HG03159 (cell line): Measurements from ENCODE around the gene WDR12.
"Not testable (repeated sequence)": the region's sequence is repeated elsewhere in the genome, so short reads cannot be mapped to it uniquely, and the experiment has no call there.

Experiments
- ATAC-seq: cut with Tn5 transposase; IDR thresholded peaks from one replicate; pipeline ENCODE4 v1.9.1; 2021; ENCODE audit warnings: mild to moderate bottlenecking, moderate library complexity; ENCODE audit not compliant: unreplicated experiment

The WDR12 gene

DNA sequence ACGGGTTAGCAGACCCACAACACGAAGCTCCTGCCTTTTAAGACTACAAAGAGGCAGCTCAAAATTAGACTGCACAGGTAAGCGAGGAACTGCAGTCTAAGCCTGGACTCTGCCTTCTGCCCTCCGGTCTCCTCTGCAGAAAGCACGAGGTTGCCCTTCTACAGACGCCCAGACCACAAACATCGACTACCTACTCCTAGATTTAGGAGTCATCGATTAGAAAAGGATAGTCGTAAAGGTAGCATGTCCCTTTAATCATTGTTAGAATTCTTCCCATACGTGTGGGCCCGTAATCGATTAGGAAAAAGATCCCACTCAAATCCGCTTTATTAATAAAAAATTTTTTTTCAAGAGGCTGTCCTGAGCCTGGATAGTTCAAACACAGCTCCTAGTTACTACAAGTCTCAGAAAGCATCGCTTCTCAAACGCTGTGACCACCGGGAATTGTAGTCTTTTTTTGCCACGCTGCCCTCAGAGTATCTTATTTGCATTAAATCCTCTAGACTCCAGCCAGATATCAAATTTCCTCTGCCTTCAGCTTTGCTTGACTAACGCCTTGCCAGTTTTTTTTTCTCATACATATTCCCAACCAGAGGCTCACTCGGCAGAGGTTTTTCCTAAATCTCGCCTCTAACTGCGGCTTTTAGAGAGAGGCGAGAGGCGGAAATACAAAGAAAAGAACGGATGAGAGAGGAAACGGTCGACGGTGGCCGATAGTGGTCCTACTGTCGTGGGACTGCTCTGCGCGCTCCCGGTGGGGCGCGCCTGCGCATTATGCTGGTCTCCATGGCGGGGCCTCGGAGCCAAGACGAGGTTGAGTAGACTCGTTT, at the start of gene WDR12, which contains the start of gene CARF:
TSS of gene WDR12 (minus strand) at position 162 of the 830 bp plus-strand sequence. CDS start 197 bp downstream, outside the sequence.
TSS of gene CARF (plus strand) at position 764 of the 830 bp plus-strand sequence. CDS start 29,628 bp downstream, outside the sequence.
- ATAC-seq = peak; percentile 79

DNA sequence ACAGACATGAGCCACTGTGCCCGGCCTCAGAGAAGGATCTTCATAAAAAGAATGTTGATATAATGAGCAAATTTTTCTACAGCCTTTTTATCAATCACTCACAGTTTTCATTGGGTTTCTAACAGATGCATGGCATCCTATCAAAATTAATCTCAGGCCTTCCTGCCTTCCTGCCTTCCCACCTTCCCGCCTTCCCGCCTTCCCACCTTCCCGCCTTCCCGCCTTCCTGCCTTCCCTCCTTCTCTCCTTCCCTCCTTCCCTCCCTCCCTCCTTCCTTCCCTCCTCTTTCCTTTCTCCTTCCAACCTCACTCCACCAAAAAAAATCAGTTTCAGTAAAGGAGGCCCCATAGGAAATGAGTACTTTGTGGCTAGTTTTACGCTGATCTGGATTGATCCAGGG, 49.1 kb upstream of the WDR12 start:
- ATAC-seq = no peak

GRCh38 chr2:202950592-202950991, 39.1 kb upstream of the WDR12 start:
- ATAC-seq = no peak

DNA sequence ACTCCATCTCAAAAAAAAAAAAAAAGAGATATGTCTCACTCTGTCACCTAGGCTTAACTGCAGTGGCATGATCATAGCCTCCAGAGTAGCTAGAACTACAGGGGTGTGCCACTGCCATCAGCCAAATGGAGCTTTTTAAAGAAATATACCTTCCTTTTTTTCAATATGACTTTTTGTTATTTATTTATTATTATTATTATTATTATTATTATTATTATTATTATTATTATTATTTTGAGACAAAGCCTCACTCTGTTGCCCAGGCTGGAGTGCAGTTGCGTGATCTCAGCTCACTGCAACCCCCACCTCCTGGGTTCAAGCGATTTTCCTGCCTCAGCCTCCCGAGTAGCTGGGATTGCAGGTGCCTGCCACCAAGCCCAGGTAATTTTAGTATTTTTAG, 37.9 kb upstream of the WDR12 start:
- ATAC-seq = not testable (repeated sequence)

GRCh38 chr2:202945497-202945896, 34.0 kb upstream of the WDR12 start:
- no peak for ATAC-seq

GRCh38 chr2:202944816-202945215, 33.3 kb upstream of the WDR12 start:
- ATAC-seq = no peak

DNA sequence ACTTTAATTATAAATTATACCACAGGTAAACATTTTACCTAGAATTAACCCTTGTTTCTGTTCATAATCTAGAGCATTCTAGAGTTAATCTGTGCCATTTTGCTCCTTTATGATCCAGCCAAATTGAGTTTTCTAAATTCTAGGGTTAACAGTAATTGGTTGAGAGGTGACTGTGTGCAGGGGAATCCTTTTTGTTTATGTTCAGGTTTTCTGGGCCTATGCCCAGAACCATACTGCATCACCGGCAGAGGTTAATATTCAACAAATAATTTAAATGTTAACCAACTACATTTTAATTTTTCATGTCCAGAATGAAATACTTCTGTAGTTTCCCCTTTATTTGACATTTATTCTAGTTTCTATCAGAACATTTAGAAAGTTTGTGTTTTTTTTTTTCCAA, 32.9 kb upstream of the WDR12 start:
- no peak for ATAC-seq

- ATAC-seq = no peak
These were observed 30.3 kb upstream of the WDR12 start for GRCh38 chr2:202941771-202942170.

DNA sequence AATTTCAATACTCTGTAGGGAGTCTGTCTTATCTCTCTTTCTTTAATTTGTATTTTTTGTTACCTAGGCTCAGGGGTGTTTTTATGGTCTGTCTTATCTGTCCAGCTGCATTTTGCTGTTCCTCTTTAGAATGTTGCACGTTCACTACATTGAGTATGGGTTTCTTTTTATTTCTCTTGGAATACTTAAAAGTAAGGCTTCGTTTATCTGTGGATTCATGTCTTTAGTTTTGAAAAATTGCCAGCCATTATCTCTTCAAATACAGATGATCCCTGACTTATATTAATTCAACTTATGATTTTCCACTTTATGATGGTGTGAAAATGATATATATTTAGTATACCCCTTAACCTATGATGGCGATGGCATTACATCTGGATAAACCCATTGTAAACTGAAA, 27.5 kb upstream of the WDR12 start:
- ATAC-seq = no peak

DNA sequence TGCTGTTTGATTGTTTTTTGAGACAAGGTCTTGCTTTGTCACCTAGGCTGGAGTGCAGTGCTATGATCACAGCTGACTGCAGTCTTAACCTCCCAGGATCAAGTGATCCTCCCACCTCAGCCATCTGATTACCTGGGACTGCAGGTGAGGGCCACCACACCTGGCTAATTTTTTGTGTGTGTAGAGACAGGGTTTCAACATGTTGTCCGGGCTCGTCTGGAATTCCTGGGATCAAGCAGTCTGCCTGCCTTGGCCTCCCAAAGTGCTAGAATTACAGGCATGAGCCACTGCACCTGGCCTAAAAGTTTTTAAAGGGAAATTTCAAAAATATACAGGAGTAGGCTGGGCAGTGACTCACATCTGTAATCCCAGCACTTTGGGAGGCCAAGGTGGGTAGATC, 23.0 kb upstream of the WDR12 start:
- ATAC-seq = no peak

- ATAC-seq = no peak
These were observed 22.5 kb upstream of the WDR12 start for GRCh38 chr2:202933958-202934357.

- ATAC-seq = no peak
These were observed 21.7 kb upstream of the WDR12 start for GRCh38 chr2:202933139-202933510.

- no peak for ATAC-seq
These were observed 21.1 kb upstream of the WDR12 start for GRCh38 chr2:202932425-202933138.

DNA sequence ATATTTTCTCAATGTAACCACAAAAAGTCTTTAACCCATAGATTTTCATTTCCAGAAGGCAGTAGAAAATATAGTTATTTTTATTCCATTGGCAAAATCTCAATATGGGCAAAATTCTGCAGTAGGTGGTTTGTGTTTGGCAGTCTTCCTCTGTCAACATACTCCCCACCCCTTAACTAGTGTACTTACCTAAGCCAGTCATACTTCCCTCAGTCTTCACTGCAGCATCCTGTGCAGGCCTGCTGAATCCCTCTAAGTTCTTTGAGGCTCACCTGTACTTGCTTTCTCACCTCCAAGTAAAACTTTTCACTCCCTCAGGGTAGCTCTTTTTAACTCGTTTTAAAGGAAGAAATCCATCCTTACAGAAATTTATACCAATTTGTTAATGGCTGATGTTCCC, 7.4 kb upstream of the WDR12 start:
- no peak for ATAC-seq

DNA sequence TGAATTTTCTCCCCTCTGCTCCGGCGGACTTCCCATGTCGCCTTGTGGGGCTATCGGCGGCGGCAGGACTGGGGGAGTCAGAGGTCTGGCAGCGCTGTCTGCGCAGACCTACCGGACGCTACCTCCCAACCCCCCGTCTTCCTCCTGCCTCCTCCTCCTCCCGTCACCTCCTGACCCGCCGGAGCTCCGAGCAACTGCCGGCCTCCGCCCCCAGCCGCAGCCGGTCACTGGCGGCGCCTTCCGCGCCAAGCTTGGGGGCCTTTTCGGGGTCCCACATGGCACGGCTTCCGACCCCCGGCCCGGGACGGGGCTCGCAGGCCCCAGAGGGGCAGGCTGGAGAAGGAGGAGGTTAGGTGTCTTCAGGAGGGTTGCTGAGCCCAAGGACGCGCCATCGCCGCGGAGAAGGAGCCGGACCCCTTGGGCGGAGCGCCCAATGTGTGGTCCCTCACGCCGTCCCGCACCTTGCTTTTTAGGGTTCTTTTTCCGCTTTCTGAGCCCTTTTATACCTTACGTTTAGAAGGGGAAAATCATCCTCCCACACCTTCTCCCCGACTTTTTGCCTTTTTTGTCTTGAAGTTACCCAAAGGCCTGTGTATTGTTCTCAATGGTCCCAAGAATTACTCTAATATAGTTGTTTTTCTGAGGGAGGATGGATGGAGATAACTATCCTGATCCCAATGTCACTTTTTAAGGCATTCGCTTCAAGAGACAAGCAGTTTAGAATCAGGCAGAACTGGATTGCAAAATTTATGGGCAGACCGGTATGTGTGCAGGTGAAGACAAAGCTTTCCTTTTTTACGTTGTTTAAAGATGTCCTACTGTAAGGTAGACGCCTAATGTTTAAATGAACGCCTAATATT, 1.1 kb upstream of the WDR12 start:
- peak; percentile 56 for ATAC-seq

GRCh38 chr2:202911203-202911511, 316 bp downstream of the WDR12 start:
- no peak for ATAC-seq

DNA sequence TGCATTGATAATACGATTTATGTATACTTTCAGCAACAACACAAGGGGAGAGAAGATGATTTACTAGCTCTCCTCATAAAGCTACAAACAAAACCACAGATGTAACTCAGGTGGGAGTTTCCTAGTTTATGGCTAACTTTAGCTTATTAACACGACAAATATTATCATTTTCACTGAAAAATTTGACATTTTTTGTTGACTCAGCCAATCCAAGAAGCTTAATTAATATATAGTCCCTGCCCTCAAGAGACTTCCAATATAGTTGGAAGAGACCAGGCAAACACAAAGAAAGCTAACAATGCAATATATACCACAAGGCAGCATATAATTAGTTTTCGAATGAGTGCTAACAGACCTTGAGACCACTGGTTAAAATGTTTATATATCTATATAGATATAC, 775 bp downstream of the WDR12 start:
- no peak for ATAC-seq

DNA sequence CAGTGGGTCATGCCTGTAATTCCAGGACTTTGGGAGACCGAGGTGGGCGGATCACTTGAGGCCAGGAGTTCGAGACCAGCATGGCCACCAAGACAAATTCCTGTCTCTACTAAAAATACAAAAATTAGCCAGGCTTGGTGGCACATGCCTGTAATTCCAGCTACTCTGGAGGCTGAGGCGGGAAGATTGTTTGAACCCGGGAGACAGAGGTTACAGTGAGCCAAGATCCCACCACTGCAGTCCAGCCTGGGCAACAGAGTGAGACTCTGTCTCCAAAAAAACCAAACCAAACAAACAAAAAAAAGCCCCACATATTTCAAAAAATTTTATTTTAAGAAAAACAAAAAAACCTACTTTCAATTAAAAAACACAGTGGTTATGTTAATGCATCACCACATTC, 1.2 kb downstream of the WDR12 start:
- ATAC-seq = not testable (repeated sequence)

DNA sequence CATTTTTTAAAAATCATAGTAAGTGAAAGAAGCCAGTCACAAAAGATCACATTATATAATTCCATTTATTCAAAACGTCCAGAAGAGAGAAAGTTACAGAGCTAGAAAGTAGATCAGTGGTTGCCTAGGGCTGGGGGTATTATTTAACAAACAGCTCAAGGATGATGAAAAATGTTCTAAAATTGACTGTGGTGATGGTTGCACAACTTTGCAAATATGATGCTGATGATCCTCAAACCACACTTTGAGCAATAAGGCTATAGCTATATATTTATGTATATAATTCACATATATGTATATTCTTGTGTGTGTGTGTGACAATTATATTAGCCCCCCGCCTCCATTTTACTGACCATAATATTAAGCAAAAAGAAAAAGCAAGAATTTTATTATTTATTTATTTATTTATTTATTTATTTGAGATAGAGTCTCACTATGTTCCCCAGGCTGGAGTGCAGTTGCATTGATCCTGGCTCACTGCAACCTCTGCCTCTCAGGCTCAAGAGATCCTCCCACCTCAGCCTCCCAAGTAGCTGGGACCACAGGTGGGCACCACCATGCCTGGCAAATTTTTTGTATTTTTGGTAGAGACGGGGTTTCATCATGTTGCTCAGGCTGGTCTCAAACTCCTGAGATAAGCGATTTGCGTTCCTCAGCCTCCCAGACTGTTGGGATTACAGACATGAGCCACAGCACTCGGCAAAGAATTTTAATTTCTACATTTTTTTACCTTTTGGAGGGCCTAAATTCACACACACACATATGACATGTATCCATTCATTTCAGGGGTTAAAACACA, 1.9 kb downstream of the WDR12 start:
- ATAC-seq = no peak

- ATAC-seq = no peak
These were observed 3.3 kb downstream of the WDR12 start for GRCh38 chr2:202908186-202908585.

DNA sequence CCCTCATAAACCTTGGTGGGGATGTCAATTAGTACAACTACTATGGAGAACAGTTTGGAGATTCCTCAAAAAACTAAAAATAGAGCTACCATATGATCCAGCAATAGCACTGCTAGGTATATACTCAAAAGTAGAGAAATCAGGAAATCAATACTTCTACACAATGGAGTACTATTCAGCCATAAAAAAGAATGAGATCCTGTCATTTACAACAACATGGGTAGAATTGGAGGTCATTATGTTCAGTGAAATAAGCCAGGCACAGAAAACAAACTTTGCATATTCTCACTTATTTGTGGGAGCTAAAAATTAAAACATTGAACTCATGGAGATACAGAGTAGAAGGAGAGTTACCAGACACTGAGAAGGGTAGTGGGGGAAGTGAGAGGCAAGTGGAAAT, 6.0 kb downstream of the WDR12 start:
- not testable (repeated sequence) for ATAC-seq
